GM21390 (cell line): ENCODE measurements around the gene TRABD.

Experiments
- ATAC-seq: cut with Tn5 transposase; IDR thresholded peaks from one replicate; pipeline ENCODE4 v1.9.1; 2021; ENCODE audit not compliant: unreplicated experiment

The TRABD gene

GRCh38 chr22:50173311-50173982 is 12.3 kb upstream of the TRABD start:
- no peak for ATAC-seq

DNA sequence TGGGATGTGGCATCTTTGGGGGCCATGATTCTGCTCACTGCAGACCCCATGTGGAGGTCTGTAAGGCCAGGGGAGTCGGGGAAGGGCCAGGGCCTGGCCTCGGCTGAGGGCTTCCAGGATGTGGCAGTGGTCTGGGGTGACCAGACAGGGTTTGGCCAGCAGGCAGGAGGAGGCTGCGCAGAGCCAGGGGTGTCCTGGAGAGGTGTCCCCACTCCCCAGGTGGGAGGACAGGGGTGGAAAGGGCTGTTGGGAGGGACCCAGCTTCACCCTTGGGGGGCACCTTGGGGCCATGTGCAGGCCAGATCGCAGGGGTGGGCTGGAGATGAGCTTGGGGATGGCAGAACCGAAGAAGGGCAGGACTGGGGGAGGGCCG is 11.7 kb upstream of the TRABD start:
- ATAC-seq, result no peak

DNA sequence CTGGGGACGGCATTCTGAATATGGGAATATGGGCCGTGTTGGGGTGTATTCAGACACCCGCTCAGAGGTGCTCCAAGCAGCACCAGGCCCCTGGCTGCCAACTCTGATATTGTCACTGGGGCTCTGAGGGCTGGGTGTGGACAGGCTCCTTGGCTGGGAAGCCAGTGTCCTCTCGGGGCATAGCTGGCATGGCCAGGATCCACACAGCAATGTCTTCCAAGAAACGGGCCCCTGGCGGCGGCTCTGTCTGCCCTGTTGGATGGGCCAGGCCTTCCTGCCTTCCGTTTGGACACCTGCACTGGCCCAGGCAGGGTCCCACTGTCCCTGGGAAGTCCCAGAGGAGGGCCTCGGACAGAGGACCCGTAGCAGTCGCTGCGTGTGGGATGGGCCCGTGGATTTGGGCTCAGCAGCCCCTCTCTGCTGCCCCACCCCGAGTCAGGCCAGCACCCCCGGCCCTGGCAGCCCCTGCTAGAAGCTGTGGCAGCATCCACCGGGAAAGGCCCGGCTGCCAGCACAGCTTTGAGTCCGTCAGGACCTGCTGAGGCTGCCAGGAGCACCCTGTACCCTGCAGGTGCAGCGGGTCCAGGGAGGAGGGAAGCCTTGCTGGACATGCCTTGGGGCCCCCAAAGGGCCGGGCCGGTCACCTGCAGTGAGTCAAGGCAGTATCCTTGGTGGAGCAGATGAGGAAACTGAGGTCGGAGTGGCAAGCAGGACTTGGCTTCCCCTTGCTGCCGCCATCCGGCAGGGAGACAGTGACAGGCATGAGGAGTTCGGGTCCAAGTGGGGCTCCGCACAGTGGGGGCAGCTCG is 11.1 kb upstream of the TRABD start:
- no peak for ATAC-seq

- no peak for ATAC-seq
Observed at GRCh38 chr22:50175191-50175461, 10.6 kb upstream of the TRABD start.

- no peak for ATAC-seq
Observed at GRCh38 chr22:50175921-50176849, 9.5 kb upstream of the TRABD start.

DNA sequence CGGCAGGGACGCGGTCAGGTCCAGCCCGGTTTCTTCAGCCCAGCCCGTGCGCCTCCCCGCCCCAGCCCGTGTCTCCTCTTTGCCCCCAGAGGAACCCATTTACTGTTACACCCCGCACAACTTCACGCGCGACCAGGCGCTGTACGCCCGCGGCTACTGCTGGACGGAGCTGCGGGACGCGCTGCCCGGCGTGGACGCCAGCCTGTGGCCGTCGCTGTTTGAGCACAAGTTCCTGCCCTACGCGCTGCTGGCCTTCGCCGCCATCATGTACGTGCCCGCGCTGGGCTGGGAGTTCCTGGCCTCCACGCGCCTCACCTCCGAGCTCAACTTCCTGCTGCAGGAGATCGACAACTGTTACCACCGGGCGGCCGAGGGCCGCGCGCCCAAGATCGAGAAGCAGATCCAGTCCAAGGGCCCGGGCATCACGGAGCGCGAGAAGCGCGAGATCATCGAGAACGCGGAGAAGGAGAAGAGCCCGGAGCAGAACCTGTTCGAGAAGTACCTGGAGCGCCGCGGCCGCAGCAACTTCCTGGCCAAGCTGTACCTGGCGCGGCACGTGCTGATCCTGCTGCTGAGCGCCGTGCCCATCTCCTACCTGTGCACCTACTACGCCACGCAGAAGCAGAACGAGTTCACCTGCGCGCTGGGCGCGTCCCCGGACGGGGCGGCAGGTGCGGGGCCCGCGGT is 8.7 kb upstream of the TRABD start:
- no peak for ATAC-seq

- no peak for ATAC-seq
Observed at GRCh38 chr22:50177537-50178470, 7.9 kb upstream of the TRABD start.

DNA sequence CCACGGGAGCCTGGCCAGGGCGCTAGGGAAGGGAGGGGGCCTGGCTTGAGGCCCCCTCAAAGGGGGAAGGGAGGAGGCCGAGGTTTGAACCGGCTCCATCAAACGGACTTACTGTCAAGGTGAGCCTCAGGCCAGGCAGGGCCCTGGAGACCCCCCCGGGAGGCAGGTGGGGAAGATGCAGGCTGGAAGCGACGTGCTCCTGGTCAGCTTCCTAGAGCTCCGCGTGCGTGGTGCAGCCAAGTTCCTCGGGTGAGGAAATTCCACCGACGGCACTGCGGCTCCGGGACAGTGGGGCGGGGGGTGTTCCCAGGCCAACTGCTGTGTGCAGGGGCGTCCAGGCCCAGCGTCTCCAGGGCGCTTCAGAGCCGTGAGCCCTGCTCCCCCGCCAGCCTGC is 7.2 kb upstream of the TRABD start:
- ATAC-seq, result no peak

- ATAC-seq, result no peak
Observed at GRCh38 chr22:50178871-50179869, 6.5 kb upstream of the TRABD start.

GRCh38 chr22:50179937-50180726 is 5.6 kb upstream of the TRABD start:
- no peak for ATAC-seq

- ATAC-seq, result no peak
Observed at GRCh38 chr22:50180727-50181521, 4.8 kb upstream of the TRABD start.

DNA sequence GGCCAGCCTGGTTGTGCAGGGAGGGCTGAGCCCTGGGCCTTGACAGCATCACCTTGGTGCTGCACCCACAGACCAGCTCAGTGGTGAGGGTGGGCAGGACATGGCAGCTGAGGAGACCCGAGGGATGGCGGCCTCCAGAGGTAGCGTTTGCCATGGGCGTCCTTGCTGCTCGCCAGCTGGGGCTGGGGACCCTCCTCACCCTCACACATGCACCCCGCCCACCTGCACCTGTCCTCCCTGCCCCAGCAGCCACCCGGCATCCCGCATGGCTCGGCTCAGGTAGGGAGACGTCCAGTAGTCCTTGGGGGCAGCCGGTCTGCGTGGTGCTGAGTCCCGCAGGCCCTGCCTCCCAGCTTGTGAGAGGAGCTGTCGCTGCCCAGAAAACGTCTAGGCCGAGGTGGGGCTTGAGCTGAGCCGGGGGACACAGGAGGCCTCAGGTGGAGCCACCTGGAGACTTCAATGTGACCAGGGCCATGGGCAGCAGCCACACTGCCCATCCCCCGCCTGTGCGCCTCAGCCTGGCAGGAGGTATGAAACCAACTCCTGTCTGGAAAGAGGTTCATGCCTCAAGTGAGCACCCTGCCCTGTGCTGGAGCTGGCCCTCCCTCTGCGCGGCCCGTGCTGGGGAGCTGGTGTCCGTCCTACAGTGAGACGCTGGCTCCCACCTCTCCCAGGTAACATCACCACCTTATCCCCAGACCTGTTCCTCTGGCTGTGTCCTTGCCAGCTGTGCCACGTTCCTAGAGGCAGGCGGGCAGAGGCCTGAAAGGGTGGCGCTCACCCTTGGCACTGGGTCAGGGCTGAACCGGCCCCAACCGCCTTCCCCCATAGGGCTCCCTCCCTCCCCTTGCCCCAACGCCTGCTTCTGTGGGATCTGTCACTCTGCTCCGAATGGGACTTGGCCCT is 3.3 kb upstream of the TRABD start:
- ATAC-seq, result no peak

GRCh38 chr22:50183141-50183971 is 2.4 kb upstream of the TRABD start:
- no peak for ATAC-seq

- no peak for ATAC-seq
Observed at GRCh38 chr22:50184004-50184901, 1.5 kb upstream of the TRABD start.
